ENCODE data around the gene SEC14L3.

GRCh38 chr22:30416403-30416802 is 55.4 kb downstream of the SEC14L3 start:
- TF ChIP-seq CTCF (IDR thresholded peaks at IDR 0.05) (no peak), POLR2A (IDR thresholded peaks at IDR 0.05) (no peak)
